Muscle of leg (tissue), 11 donors: Measurements from ENCODE around the gene SRP9. TPM values are rescaled to one million over a fixed set of nuclear protein-coding genes. Genes with fewer than 3 reads are reported as not detected.
"Not testable (repeated sequence)": the region's sequence is repeated elsewhere in the genome, so short reads cannot be mapped to it uniquely, and the experiment has no call there.

ENCODE experiments used
- DNase-seq: peaks from one replicate; pipeline ENCODE4 v3.0.0; 2013
- H3K27ac ChIP-seq: one replicate; pipeline ENCODE4 v1.5.1; 2013; ENCODE audit warnings: mild to moderate bottlenecking, low read length, control low read depth
- H3K27me3 ChIP-seq: one replicate; pipeline ENCODE4 v1.6.1; 2013; ENCODE audit warnings: low read length; ENCODE audit not compliant: control insufficient read depth, insufficient read depth
- H3K36me3 ChIP-seq: one replicate; pipeline ENCODE4 v1.6.1; 2013; ENCODE audit warnings: low read length; ENCODE audit not compliant: control insufficient read depth, insufficient read depth
- H3K4me1 ChIP-seq: one replicate; pipeline ENCODE4 v1.6.1; 2013; ENCODE audit warnings: low read length; ENCODE audit not compliant: control insufficient read depth, insufficient read depth
- H3K4me3 ChIP-seq: one replicate; pipeline ENCODE4 v1.5.1; 2013; ENCODE audit warnings: low read length, control low read depth
- H3K9me3 ChIP-seq: replicated peaks from 2 replicates; pipeline ENCODE4 v1.6.1; 2013; ENCODE audit warnings: low read depth, low read length; ENCODE audit not compliant: control insufficient read depth
- WGBS: methylation state at CpG from one replicate; pipeline ENCODE4 v1.1.5; 2013; ENCODE audit warnings: missing lambda C conversion rate; ENCODE audit not compliant: insufficient coverage; 5-methylcytosine and 5-hydroxymethylcytosine counted together
- polyA plus RNA-seq, 8 donors: library from polyadenylated mRNA; unstranded; fragments of 120-200 nt; gene quantifications; one replicate each; pipeline versions ENCODE4 v1.2.1 to v1.2.3, GENCODE V29; 2013; ENCODE audit warnings: inconsistent platforms in 1 of 8, low replicate concordance in 1 of 8; ENCODE audit not compliant: insufficient read length in 8 of 8, insufficient read depth in 1 of 8
- total RNA-seq: library from RNA; stranded (reverse); fragments of 120-200 nt; gene quantifications from one replicate; pipeline ENCODE4 v1.2.4, GENCODE V29; 2013

SRP9 gene
- total and polyA plus RNA-seq, 9 donors = 169 to 223 (median 191) TPM

- WGBS = 36% methylated on average over 4 of the region's 8 CpGs
- DNase-seq = peak; percentile 30
- H3K36me3 ChIP-seq = peaks cover 4% of the 10 kb centered on the region
- no peak overlapping the region for H3K4me3 ChIP-seq
- H3K9me3 ChIP-seq = no peaks in the 10 kb centered on the region
- peak overlapping the region; percentile 42 for H3K27ac ChIP-seq
- H3K4me1 ChIP-seq = peaks cover 64% of the 10 kb centered on the region
- H3K27me3 ChIP-seq = no peaks in the 10 kb centered on the region
Observed at GRCh38 chr1:225812488-225813213, 35.0 kb downstream of the SRP9 start.

- 0% methylated on average over 2 of the region's 10 CpGs for WGBS
- Histone ChIP-seq H3K4me3 (no peak overlapping the region), H3K27me3 (no peaks in the 10 kb centered on the region), H3K27ac (peak overlapping the region; percentile 42), H3K4me1 (peaks cover 70% of the 10 kb centered on the region), H3K36me3 (peaks cover 4% of the 10 kb centered on the region), H3K9me3 (no peaks in the 10 kb centered on the region)
- DNase-seq = peak; percentile 65
Observed at GRCh38 chr1:225813214-225813964, 35.8 kb downstream of the SRP9 start.

- H3K4me3 ChIP-seq = no peak overlapping the region
- peaks cover 72% of the 10 kb centered on the region for H3K4me1 ChIP-seq
- no peaks in the 10 kb centered on the region for H3K27me3 ChIP-seq
- H3K9me3 ChIP-seq = no peaks in the 10 kb centered on the region
- peaks cover 4% of the 10 kb centered on the region for H3K36me3 ChIP-seq
- WGBS = 80% methylated on average over 4 of the region's 7 CpGs
- H3K27ac ChIP-seq = peak overlapping the region; percentile 51
- DNase-seq = no peak
Observed at GRCh38 chr1:225814381-225814780, 36.8 kb downstream of the SRP9 start.

GRCh38 chr1:225815090-225815489 lies 37.5 kb downstream of the SRP9 start:
- 97% methylated on average over 2 of the region's 7 CpGs for WGBS
- not testable (repeated sequence) for H3K27ac ChIP-seq, H3K36me3 ChIP-seq, H3K4me3 ChIP-seq, H3K27me3 ChIP-seq, H3K9me3 ChIP-seq, DNase-seq
- peaks cover 76% of the 10 kb centered on the region for H3K4me1 ChIP-seq

- H3K27me3 ChIP-seq = no peaks in the 10 kb centered on the region
- WGBS = 45% methylated on average over 10 of the region's 17 CpGs
- DNase-seq = peak; percentile 65
- H3K4me1 ChIP-seq = peaks cover 76% of the 10 kb centered on the region
- no peaks in the 10 kb centered on the region for H3K9me3 ChIP-seq
- no peak overlapping the region for H3K4me3 ChIP-seq
- peak overlapping the region; percentile 20 for H3K27ac ChIP-seq
- peaks cover 4% of the 10 kb centered on the region for H3K36me3 ChIP-seq
Observed at GRCh38 chr1:225815526-225816178, 38.0 kb downstream of the SRP9 start.

GRCh38 chr1:225816643-225817538 lies 39.3 kb downstream of the SRP9 start:
- no peak overlapping the region for H3K4me3 ChIP-seq
- H3K4me1 ChIP-seq = peaks cover 64% of the 10 kb centered on the region
- DNase-seq = peak; percentile 91
- H3K36me3 ChIP-seq = peaks cover 4% of the 10 kb centered on the region
- no peaks in the 10 kb centered on the region for H3K27me3 ChIP-seq
- H3K9me3 ChIP-seq = no peaks in the 10 kb centered on the region
- peak overlapping the region; percentile 86 for H3K27ac ChIP-seq
- WGBS = 37% methylated on average over 5 of the region's 17 CpGs

- Histone ChIP-seq H3K36me3 (peaks cover 6% of the 10 kb centered on the region), H3K27me3 (no peaks in the 10 kb centered on the region), H3K9me3 (no peaks in the 10 kb centered on the region), H3K27ac (peak overlapping the region; percentile 86), H3K4me3 (no peak overlapping the region), H3K4me1 (peaks cover 57% of the 10 kb centered on the region)
- 35% methylated on average over 4 of the region's 8 CpGs for WGBS
- peak; percentile 74 for DNase-seq
Observed at GRCh38 chr1:225817611-225818061, 40.0 kb downstream of the SRP9 start.

- peaks cover 2% of the 10 kb centered on the region for H3K27me3 ChIP-seq
- DNase-seq = no peak
- WGBS = 65% methylated on average over 4 of the region's 7 CpGs
- H3K27ac ChIP-seq = peak overlapping the region; percentile 8
- peaks cover 11% of the 10 kb centered on the region for H3K36me3 ChIP-seq
- H3K4me1 ChIP-seq = peaks cover 51% of the 10 kb centered on the region
- H3K9me3 ChIP-seq = no peaks in the 10 kb centered on the region
- H3K4me3 ChIP-seq = no peak overlapping the region
Observed at GRCh38 chr1:225818229-225818628, 40.6 kb downstream of the SRP9 start.

GRCh38 chr1:225819346-225820192 lies 41.9 kb downstream of the SRP9 start:
- H3K27ac ChIP-seq = no peak overlapping the region
- peaks cover 2% of the 10 kb centered on the region for H3K27me3 ChIP-seq
- no peak overlapping the region for H3K4me3 ChIP-seq
- H3K9me3 ChIP-seq = no peaks in the 10 kb centered on the region
- peaks cover 10% of the 10 kb centered on the region for H3K36me3 ChIP-seq
- no peak for DNase-seq
- H3K4me1 ChIP-seq = peaks cover 50% of the 10 kb centered on the region
- 78% methylated on average over 5 of the region's 12 CpGs for WGBS
